ENCODE data around the gene OCIAD2. TPM values are rescaled to one million over a fixed set of nuclear protein-coding genes. Genes with fewer than 3 reads are reported as not detected.

OCIAD2 gene
- total RNA-seq, 1 donor, result 7.6 TPM

GRCh38 chr4:48909697-48910096 is 3.1 kb upstream of the OCIAD2 start:
- Histone ChIP-seq H3K27ac (ENCODE audit: low read depth, low read length) (peak overlapping the region; percentile 18), H3K36me3 (ENCODE audit: insufficient read depth, low read length) (no peaks in the 10 kb centered on the region), H3K9me3 (ENCODE audit: low read depth, low read length) (no peaks in the 10 kb centered on the region), H3K79me2 (ENCODE audit: insufficient read depth, low read length) (peaks cover 9% of the 10 kb centered on the region), H3K4me3 (ENCODE audit: insufficient read depth, low read length) (no peak overlapping the region), H3K4me2 (ENCODE audit: insufficient read depth, low read length) (peak overlapping the region; percentile 28), H2AFZ (ENCODE audit: low read length) (no peak overlapping the region), H3K27me3 (ENCODE audit: insufficient read depth, low read length) (no peaks in the 10 kb centered on the region), H3K4me1 (ENCODE audit: insufficient read depth, low read length) (peaks cover 34% of the 10 kb centered on the region), H4K20me1 (ENCODE audit: insufficient read depth, low read length) (no peaks in the 10 kb centered on the region)
- no peak for TF ChIP-seq CTCF (IDR thresholded peaks at IDR 0.05; ENCODE audit: extremely low read depth, low read depth, low read length)
- DNase-seq (ENCODE audit: insufficient read length, low spot score, missing footprints), result peak; percentile 98

GRCh38 chr4:48908687-48909086 is 2.1 kb upstream of the OCIAD2 start:
- DNase-seq (ENCODE audit: insufficient read length, low spot score, missing footprints), result peak; percentile 79

DNA sequence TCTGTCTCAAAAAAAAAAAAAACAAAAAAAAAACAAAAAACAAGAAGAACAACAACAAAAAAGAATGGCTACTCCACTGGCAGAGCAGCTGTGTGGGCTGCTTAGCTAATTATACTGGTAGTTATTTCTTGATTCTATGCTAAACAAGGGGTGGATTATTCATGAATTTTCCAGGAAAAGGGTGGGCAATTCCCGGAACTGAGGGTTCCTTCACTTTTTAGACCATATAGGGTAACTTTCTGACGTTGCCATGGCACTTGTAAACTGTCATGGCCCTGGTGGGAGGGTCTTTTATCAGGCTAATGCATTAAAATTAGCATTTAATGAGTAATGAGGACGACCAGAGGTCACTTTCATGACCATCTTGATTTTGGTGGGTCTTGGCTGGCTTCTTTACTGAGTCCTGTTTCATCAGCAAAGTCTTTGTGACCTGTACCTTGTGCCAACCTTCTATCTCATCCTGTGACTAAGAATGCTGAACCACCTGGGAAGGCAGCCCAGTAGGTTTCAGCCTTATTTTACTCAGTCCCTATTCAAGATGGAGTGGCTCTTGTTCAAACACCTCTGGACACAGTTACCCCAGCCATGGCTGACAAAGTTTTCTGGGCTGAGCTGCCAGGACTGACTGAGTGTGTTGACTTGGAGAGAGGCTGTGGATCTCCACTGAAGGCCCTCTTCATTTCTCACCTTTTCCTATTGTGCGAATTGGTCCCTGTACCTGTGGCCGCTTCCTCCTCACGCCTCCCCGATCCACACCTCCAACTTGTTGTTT is 1.3 kb upstream of the OCIAD2 start:
- H3K9me3 ChIP-seq (ENCODE audit: low read depth, low read length), result no peaks in the 10 kb centered on the region

More at GRCh38 chr4:48908687-48909086, 2.1 kb upstream of the OCIAD2 start:
- Histone ChIP-seq H3K4me1 (ENCODE audit: insufficient read depth, low read length) (peaks cover 39% of the 10 kb centered on the region), H4K20me1 (ENCODE audit: insufficient read depth, low read length) (no peaks in the 10 kb centered on the region), H2AFZ (ENCODE audit: low read length) (no peak overlapping the region), H3K4me2 (ENCODE audit: insufficient read depth, low read length) (no peak overlapping the region), H3K9me3 (ENCODE audit: low read depth, low read length) (no peaks in the 10 kb centered on the region), H3K27me3 (ENCODE audit: insufficient read depth, low read length) (no peaks in the 10 kb centered on the region), H3K4me3 (ENCODE audit: insufficient read depth, low read length) (no peak overlapping the region), H3K79me2 (ENCODE audit: insufficient read depth, low read length) (peaks cover 12% of the 10 kb centered on the region), H3K27ac (ENCODE audit: low read depth, low read length) (no peak overlapping the region), H3K36me3 (ENCODE audit: insufficient read depth, low read length) (no peaks in the 10 kb centered on the region)
- TF ChIP-seq CTCF (IDR thresholded peaks at IDR 0.05; ENCODE audit: extremely low read depth, low read depth, low read length), result no peak

More for the DNA sequence above, 1.3 kb upstream of the OCIAD2 start:
- Histone ChIP-seq H3K4me1 (ENCODE audit: insufficient read depth, low read length) (peaks cover 32% of the 10 kb centered on the region), H4K20me1 (ENCODE audit: insufficient read depth, low read length) (no peaks in the 10 kb centered on the region), H3K36me3 (ENCODE audit: insufficient read depth, low read length) (no peaks in the 10 kb centered on the region), H3K27me3 (ENCODE audit: insufficient read depth, low read length) (no peaks in the 10 kb centered on the region), H3K4me2 (ENCODE audit: insufficient read depth, low read length) (no peak overlapping the region), H3K79me2 (ENCODE audit: insufficient read depth, low read length) (peaks cover 12% of the 10 kb centered on the region), H3K4me3 (ENCODE audit: insufficient read depth, low read length) (no peak overlapping the region), H3K27ac (ENCODE audit: low read depth, low read length) (no peak overlapping the region), H2AFZ (ENCODE audit: low read length) (no peak overlapping the region)
- no peak for TF ChIP-seq CTCF (IDR thresholded peaks at IDR 0.05; ENCODE audit: extremely low read depth, low read depth, low read length)
- no peak for DNase-seq (ENCODE audit: insufficient read length, low spot score, missing footprints)
